Left ventricle myocardium inferior (tissue), 1 donor: ENCODE data around the gene NPIPA1. TPM values are rescaled to one million over a fixed set of nuclear protein-coding genes. Genes with fewer than 3 reads are reported as not detected.
"Not testable (repeated sequence)": the region's sequence is repeated elsewhere in the genome, so short reads cannot be mapped to it uniquely, and the experiment has no call there.

Experiments used
- DNase-seq: peaks from one replicate; pipeline ENCODE4 v3.0.0-alpha.2; 2020
- H3K27ac ChIP-seq: fragments of 200-600 bp; replicated peaks from 2 replicates; pipeline ENCODE4 v1.8.0; 2021
- H3K27me3 ChIP-seq: fragments of 200-600 bp; 2 replicates; pipeline ENCODE4 v1.8.0; 2021; ENCODE audit warnings: low read depth
- H3K36me3 ChIP-seq: fragments of 200-600 bp; 2 replicates; pipeline ENCODE4 v1.8.0; 2021
- H3K4me1 ChIP-seq: fragments of 200-600 bp; 2 replicates; pipeline ENCODE4 v1.8.0; 2021
- H3K4me3 ChIP-seq: fragments of 200-600 bp; 2 replicates; pipeline ENCODE4 v1.8.0; 2021; ENCODE audit warnings: mild to moderate bottlenecking, moderate library complexity
- H3K9me3 ChIP-seq: fragments of 200-600 bp; replicated peaks from 2 replicates; pipeline ENCODE4 v1.8.0; 2021
- CTCF ChIP-seq: fragments of 200-600 bp; IDR thresholded peaks from 2 replicates; pipeline ENCODE4 v1.8.0; 2021; ENCODE audit warnings: antibody characterized with exemption, mild to moderate bottlenecking, borderline replicate concordance
- intact Hi-C: fragments of 100-400 bp; cut with micrococcal nuclease; formaldehyde crosslinking; loops from one replicate; pipeline ENCODE4 v1.11.0; 2022
- total RNA-seq: library from RNA; stranded (reverse); fragmentation: NEBNext Ultra II Directional; extraction: Animal tissue kit (Norgen Biotek cat#: 25700); gene quantifications from one replicate; pipeline ENCODE4 v1.2.1, GENCODE V29; 2021
- donor health status: DM: no; HTN: yes; CAD: no; lungs with severe emphysema.

Gene NPIPA1
- total RNA-seq, 1 donor from 2014 or later: 49.2 TPM

- Histone ChIP-seq H3K4me3 (peak overlapping the region; percentile 74), H3K4me1 (peaks cover 37% of the 10 kb centered on the region), H3K27ac (peak overlapping the region; percentile 94)
- TF ChIP-seq CTCF: peak; percentile 35
- H3K27me3 ChIP-seq, H3K9me3 ChIP-seq, intact Hi-C loops, H3K36me3 ChIP-seq: not testable (repeated sequence)
- DNase-seq: peak; percentile 42
Observed at GRCh38 chr16:14975418-14976194, 38.4 kb downstream of the NPIPA1 start.

GRCh38 chr16:14976971-14977736 lies 39.9 kb downstream of the NPIPA1 start:
- H3K4me3 ChIP-seq, H3K9me3 ChIP-seq, intact Hi-C loops, DNase-seq, H3K36me3 ChIP-seq, H3K27ac ChIP-seq, H3K27me3 ChIP-seq: not testable (repeated sequence)
- peaks cover 39% of the 10 kb centered on the region for H3K4me1 ChIP-seq

- H3K36me3 ChIP-seq, H3K27me3 ChIP-seq, intact Hi-C loops, H3K9me3 ChIP-seq, H3K4me3 ChIP-seq, H3K27ac ChIP-seq, DNase-seq: not testable (repeated sequence)
- H3K4me1 ChIP-seq: peaks cover 43% of the 10 kb centered on the region
Observed at GRCh38 chr16:14978281-14978680, 41.0 kb downstream of the NPIPA1 start.

- not testable (repeated sequence) for H3K9me3 ChIP-seq, H3K27me3 ChIP-seq, H3K4me3 ChIP-seq
Observed at GRCh38 chr16:14978908-14979307, 41.7 kb downstream of the NPIPA1 start.

GRCh38 chr16:14981234-14981633 lies 44.0 kb downstream of the NPIPA1 start:
- intact Hi-C loops, H3K27ac ChIP-seq: not testable (repeated sequence)
- peaks cover 19% of the 10 kb centered on the region for H3K4me1 ChIP-seq

More at GRCh38 chr16:14978908-14979307, 41.7 kb downstream of the NPIPA1 start:
- intact Hi-C loops, H3K27ac ChIP-seq, DNase-seq, H3K36me3 ChIP-seq: not testable (repeated sequence)
- peaks cover 41% of the 10 kb centered on the region for H3K4me1 ChIP-seq

GRCh38 chr16:14982521-14982920 lies 45.3 kb downstream of the NPIPA1 start:
- H3K27me3 ChIP-seq, intact Hi-C loops, DNase-seq, H3K27ac ChIP-seq, H3K4me3 ChIP-seq, H3K9me3 ChIP-seq: not testable (repeated sequence)
- peaks cover 17% of the 10 kb centered on the region for H3K36me3 ChIP-seq
- H3K4me1 ChIP-seq: peaks cover 12% of the 10 kb centered on the region

More at GRCh38 chr16:14981234-14981633, 44.0 kb downstream of the NPIPA1 start:
- not testable (repeated sequence) for H3K4me3 ChIP-seq, H3K27me3 ChIP-seq, H3K9me3 ChIP-seq, DNase-seq
- peaks cover 10% of the 10 kb centered on the region for H3K36me3 ChIP-seq

- H3K9me3 ChIP-seq, H3K27ac ChIP-seq, H3K27me3 ChIP-seq, DNase-seq, intact Hi-C loops, H3K4me3 ChIP-seq, H3K4me1 ChIP-seq: not testable (repeated sequence)
- peaks cover 24% of the 10 kb centered on the region for H3K36me3 ChIP-seq
Observed at GRCh38 chr16:14988092-14988491, 50.8 kb downstream of the NPIPA1 start.

- DNase-seq, H3K9me3 ChIP-seq, intact Hi-C loops: not testable (repeated sequence)
Observed at GRCh38 chr16:14988661-14989191, 51.5 kb downstream of the NPIPA1 start.

GRCh38 chr16:14989291-14990281 lies 52.3 kb downstream of the NPIPA1 start:
- not testable (repeated sequence) for H3K27ac ChIP-seq, H3K27me3 ChIP-seq, DNase-seq

More at GRCh38 chr16:14988661-14989191, 51.5 kb downstream of the NPIPA1 start:
- H3K4me1 ChIP-seq, H3K27me3 ChIP-seq, H3K4me3 ChIP-seq, H3K27ac ChIP-seq: not testable (repeated sequence)
- H3K36me3 ChIP-seq: peaks cover 24% of the 10 kb centered on the region

GRCh38 chr16:14993277-14994151 lies 56.3 kb downstream of the NPIPA1 start:
- H3K4me1 ChIP-seq, intact Hi-C loops, H3K27me3 ChIP-seq, DNase-seq, H3K27ac ChIP-seq, H3K4me3 ChIP-seq: not testable (repeated sequence)
- Histone ChIP-seq H3K9me3 (peaks cover 10% of the 10 kb centered on the region), H3K36me3 (peaks cover 13% of the 10 kb centered on the region)

More at GRCh38 chr16:14989291-14990281, 52.3 kb downstream of the NPIPA1 start:
- Histone ChIP-seq H3K9me3 (peaks cover 10% of the 10 kb centered on the region), H3K36me3 (peaks cover 24% of the 10 kb centered on the region)
- intact Hi-C loops, H3K4me1 ChIP-seq, H3K4me3 ChIP-seq: not testable (repeated sequence)

- DNase-seq, intact Hi-C loops, H3K27me3 ChIP-seq, H3K4me3 ChIP-seq, H3K27ac ChIP-seq, H3K4me1 ChIP-seq: not testable (repeated sequence)
- peaks cover 30% of the 10 kb centered on the region for H3K36me3 ChIP-seq
- H3K9me3 ChIP-seq: peaks cover 10% of the 10 kb centered on the region
Observed at GRCh38 chr16:14996702-14997101, 59.5 kb downstream of the NPIPA1 start.
